ENCODE results near the gene TSPOAP1. TPM values are rescaled to one million over a fixed set of nuclear protein-coding genes. Genes with fewer than 3 reads are reported as not detected.

The TSPOAP1 gene
- total RNA-seq, 4 donors from 2014 or later, result 0.59 to 43.7 (median 32.4) TPM

DNA sequence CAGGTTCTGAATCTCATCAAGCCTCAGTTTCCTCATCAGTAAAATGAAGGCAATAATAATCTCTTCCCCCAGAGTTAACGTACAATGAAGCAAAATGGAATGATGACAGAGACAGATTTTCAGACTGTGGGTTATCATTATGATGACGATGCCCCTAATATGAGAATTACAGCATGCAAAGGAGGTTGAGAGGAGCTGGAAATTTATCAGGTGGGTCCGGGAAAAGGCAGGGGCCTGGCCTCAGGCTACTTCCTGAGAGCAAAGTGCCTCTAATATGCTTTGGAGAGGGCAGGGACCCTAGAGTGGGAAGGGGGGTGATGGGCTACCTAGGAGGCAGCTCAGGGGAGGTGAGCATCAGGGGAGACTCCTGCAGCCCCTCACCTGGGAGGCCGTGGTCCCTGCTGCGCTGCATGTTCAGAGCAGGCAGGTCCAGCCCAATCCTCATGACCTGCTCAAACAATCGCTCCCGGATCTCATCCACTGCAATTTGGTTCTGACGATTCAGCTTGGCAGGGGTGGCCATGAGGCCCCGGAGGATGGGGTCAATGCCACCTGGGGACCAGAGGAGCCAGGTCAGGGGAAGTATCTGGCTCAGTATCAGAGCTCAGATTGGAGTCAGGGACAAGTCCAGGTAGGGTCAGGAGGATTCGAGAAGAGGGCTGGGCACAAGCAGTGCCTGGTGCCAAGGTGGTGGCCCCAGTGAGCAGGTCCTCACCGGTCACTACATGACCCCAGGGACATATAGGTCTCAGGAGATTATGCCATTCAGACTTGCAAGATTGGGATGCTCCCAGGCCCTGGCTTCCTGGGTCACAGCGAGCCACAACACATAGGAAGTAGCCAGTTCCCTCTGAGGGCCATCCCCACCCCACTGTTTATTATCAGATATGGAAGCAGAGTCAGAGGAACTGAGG, 56.0 kb downstream of the TSPOAP1 start:
- Histone ChIP-seq H3K27me3 (no peaks in the 10 kb centered on the region), H3K4me1 (no peaks in the 10 kb centered on the region), H3K9me3 (no peaks in the 10 kb centered on the region), H3K4me3 (no peak overlapping the region), H3K36me3 (no peaks in the 10 kb centered on the region), H3K27ac (no peak overlapping the region)
- TF ChIP-seq POLR2A (IDR thresholded peaks at IDR 0.05), result no peak
- TF ChIP-seq, protein P1, sequence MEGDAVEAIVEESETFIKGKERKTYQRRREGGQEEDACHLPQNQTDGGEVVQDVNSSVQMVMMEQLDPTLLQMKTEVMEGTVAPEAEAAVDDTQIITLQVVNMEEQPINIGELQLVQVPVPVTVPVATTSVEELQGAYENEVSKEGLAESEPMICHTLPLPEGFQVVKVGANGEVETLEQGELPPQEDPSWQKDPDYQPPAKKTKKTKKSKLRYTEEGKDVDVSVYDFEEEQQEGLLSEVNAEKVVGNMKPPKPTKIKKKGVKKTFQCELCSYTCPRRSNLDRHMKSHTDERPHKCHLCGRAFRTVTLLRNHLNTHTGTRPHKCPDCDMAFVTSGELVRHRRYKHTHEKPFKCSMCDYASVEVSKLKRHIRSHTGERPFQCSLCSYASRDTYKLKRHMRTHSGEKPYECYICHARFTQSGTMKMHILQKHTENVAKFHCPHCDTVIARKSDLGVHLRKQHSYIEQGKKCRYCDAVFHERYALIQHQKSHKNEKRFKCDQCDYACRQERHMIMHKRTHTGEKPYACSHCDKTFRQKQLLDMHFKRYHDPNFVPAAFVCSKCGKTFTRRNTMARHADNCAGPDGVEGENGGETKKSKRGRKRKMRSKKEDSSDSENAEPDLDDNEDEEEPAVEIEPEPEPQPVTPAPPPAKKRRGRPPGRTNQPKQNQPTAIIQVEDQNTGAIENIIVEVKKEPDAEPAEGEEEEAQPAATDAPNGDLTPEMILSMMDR (IDR thresholded peaks at IDR 0.05), result no peak
- no peak for DNase-seq
- intact Hi-C loops (cut with DNase I; ENCODE audit: low total_unique reads), result no loop called here

DNA sequence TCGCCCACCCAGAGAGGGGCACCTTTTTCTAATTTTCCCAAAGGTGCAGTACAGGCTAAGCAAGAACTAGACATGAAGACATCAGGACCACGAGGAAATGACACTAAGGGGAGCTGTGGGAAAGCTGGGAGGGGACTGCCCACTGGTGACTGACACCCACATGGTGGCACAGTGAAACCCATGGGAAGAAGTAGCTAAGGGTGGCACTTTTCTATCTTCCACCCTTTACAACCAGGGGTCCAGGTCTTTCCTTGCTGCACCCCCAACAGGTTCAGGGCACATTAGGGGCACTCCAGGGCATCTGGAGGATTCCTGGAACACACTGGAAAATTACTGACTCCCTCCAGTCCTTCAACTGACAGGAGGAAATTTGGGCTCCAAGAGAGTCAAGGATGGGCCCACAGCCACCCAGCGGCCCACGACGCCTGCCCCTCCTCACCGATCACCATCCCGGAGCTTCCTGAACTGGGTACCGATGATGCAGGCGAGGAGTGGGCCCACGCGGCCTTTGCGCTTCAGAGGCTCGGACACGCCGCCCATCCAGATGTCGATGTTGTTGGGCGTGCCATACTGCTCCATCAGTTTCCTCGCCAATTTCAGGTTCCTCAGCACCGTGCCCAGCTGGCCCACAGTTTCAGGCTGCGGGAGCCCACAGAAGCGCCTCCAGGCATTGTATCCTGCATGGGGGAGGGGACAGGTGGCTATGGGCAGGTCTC, 57.2 kb downstream of the TSPOAP1 start:
- no peak for DNase-seq
- intact Hi-C loops (cut with DNase I; ENCODE audit: low total_unique reads), result no loop called here
- Histone ChIP-seq H3K4me3 (no peak overlapping the region), H3K4me1 (no peaks in the 10 kb centered on the region), H3K27ac (no peak overlapping the region), H3K27me3 (no peaks in the 10 kb centered on the region), H3K36me3 (no peaks in the 10 kb centered on the region), H3K9me3 (no peaks in the 10 kb centered on the region)
- TF ChIP-seq, protein P1 (IDR thresholded peaks at IDR 0.05), result no peak
- no peak for TF ChIP-seq POLR2A (IDR thresholded peaks at IDR 0.05)

DNA sequence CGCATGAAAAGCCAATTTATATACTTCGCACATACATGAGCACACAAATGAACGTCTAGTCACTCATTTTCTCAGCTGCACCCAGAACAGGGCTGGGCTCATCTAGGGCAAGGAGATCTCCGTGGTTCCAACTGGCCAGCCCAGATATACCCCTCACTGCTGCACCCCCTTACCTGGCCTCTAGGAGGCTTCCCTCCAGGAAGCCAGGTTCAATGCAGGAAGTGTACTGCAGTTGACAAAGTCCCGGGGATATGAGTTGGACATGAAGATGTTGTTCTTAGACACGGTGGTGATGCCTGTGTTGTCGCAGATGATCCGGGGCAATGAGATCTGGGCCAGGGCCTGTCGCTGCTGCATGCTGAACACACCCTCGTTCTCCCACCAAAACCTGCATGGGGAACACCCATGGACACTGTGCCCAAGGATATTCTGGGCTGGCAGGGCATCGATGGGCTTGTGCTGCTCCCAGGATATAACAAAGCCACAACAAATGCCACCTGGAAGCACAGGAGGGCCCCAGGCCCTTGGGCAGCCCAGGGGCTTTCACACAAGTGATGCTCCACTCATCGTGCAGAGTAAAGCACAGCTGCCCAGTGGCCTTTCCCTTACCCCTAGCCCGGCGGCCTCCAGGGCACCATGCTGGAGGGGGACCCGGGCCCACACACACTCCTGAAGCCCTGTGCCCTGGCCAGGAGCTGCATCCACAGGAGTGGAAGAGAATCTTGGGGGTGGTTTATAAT, 57.9 kb downstream of the TSPOAP1 start:
- Histone ChIP-seq H3K9me3 (no peaks in the 10 kb centered on the region), H3K36me3 (no peaks in the 10 kb centered on the region), H3K27ac (no peak overlapping the region), H3K4me1 (no peaks in the 10 kb centered on the region), H3K27me3 (no peaks in the 10 kb centered on the region), H3K4me3 (no peak overlapping the region)
- TF ChIP-seq POLR2A (IDR thresholded peaks at IDR 0.05), result no peak
- TF ChIP-seq, protein P1 (IDR thresholded peaks at IDR 0.05), result no peak
- DNase-seq, result no peak
- intact Hi-C loops (cut with DNase I; ENCODE audit: low total_unique reads), result no loop called here

DNA sequence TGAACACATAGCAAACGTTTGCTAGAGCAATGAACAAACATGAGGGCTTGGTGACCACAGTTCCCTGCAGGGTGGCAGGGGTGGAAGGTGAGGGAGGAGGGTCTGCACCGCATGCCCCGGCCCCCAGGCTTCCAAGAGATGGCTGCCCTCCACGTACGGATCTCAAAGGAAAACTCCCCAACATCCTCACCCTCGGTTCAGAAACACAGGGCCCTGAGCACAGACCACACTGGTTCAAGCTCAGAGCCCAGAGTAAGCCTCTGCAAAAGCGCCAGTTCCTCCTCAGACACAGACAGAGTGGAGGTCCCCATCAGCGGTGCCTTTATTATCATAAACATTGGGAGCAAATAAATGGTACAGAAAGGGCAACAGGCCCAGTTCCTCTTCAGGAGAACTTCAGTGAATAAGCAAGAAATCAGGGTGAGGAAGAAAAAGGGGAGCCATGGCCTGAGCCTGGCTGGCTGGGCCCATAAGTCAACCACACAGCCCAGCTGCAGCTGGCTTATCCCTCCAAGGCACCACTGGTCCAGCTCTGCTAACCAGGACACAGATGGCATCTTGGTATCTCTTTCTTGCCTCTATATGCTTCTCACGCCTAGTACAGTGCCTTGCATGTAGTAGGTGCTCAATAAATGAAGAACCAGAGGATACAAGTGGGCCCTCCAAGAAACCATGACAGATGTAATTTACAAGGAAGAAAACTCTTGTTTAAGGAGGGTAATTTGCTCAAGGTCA, 58.9 kb downstream of the TSPOAP1 start:
- intact Hi-C loops (cut with DNase I; ENCODE audit: low total_unique reads), result no loop called here
- no peaks in the 10 kb centered on the region for H3K4me1 ChIP-seq
- no peaks in the 10 kb centered on the region for H3K27me3 ChIP-seq
- no peak overlapping the region for H3K4me3 ChIP-seq
- DNase-seq, result no peak
- no peak for TF ChIP-seq POLR2A (IDR thresholded peaks at IDR 0.05)
- TF ChIP-seq, protein P1 (IDR thresholded peaks at IDR 0.05), result no peak
- H3K36me3 ChIP-seq, result no peaks in the 10 kb centered on the region
- no peaks in the 10 kb centered on the region for H3K9me3 ChIP-seq
- no peak overlapping the region for H3K27ac ChIP-seq

Measured in uterus (tissue), 4 donors.